H1 (cell line): ENCODE measurements around the gene ELOVL4. TPM values are rescaled to one million over a fixed set of nuclear protein-coding genes. Genes with fewer than 3 reads are reported as not detected.

Source experiments
- BACH1 ChIP-seq: IDR thresholded peaks from 2 replicates; pipeline ENCODE4 v1.6.1; 2012; ENCODE audit warnings: low read length, improper control_type of control experiment
- CHD7 ChIP-seq: fragments of 300-600 bp; sonication (generic); IDR thresholded peaks from 2 replicates; pipeline ENCODE4 v1.7.1; 2012; ENCODE audit warnings: low read length, moderate library complexity, mild to moderate bottlenecking, inconsistent platforms; ENCODE audit not compliant: insufficient replicate concordance
- CREB1 ChIP-seq: IDR thresholded peaks from 2 replicates; pipeline ENCODE4 v1.6.1; 2012; ENCODE audit warnings: inconsistent platforms
- CTCF ChIP-seq, 3 experiments: IDR thresholded peaks; 1 replicate in 2 of 3; 2 replicates in 1 of 3; pipeline versions ENCODE4 v1.5.1 to v1.6.1; 2011; ENCODE audit warnings: low read length in 3 of 3, mild to moderate bottlenecking in 3 of 3, inconsistent platforms in 2 of 3, low read depth in 1 of 3, moderate library complexity in 1 of 3; ENCODE audit not compliant: insufficient read depth in 1 of 3; ENCODE audit errors: control extremely low read depth in 1 of 3
- EP300 ChIP-seq, 2 experiments: IDR thresholded peaks; 1 replicate in 1 of 2; 2 replicates in 1 of 2; pipeline ENCODE4 v1.6.1; 2011 to 2012; ENCODE audit warnings: low read depth in 2 of 2, low read length in 2 of 2, mild to moderate bottlenecking in 2 of 2, borderline replicate concordance in 1 of 2, inconsistent platforms in 1 of 2, moderate library complexity in 1 of 2
- KDM5A ChIP-seq: fragments of 200-600 bp; IDR thresholded peaks from 2 replicates; pipeline ENCODE4 v1.7.1; 2012; ENCODE audit warnings: mild to moderate bottlenecking, low read length, inconsistent platforms, mixed read lengths
- RXRA ChIP-seq: IDR thresholded peaks from 2 replicates; pipeline ENCODE4 v1.6.1; 2011; ENCODE audit warnings: low read depth, mild to moderate bottlenecking, low read length, moderate library complexity; ENCODE audit not compliant: insufficient read depth
- SIX5 ChIP-seq: IDR thresholded peaks from 2 replicates; pipeline ENCODE4 v1.6.1; 2011; ENCODE audit warnings: mild to moderate bottlenecking, low read depth, low read length
- SRF ChIP-seq: IDR thresholded peaks from 2 replicates; pipeline ENCODE4 v1.6.1; 2011; ENCODE audit warnings: mild to moderate bottlenecking, low read depth, low read length, moderate library complexity
- YY1 ChIP-seq: IDR thresholded peaks from 2 replicates; pipeline ENCODE4 v1.6.1; 2011; ENCODE audit warnings: low read depth, mild to moderate bottlenecking, low read length
- polyA plus RNA-seq, 7 experiments: library from polyadenylated mRNA; depleted of rRNA in 3 of 7; stranded (reverse) in 5 of 7; unstranded in 2 of 7; fragments of >200 nt in 5 of 7; fragments of 200-250 nt in 2 of 7; gene quantifications; 1 replicate in 5 of 7; 2 replicates in 1 of 7; 4 replicates in 1 of 7; pipeline versions ENCODE4 v1.2.1 to v1.2.3, GENCODE V29; 2011 to 2013; ENCODE audit warnings: missing spikeins in 2 of 7, mixed read lengths in 2 of 7
- total RNA-seq: library from RNA; stranded (reverse); fragmentation: NEBNext Ultra II Directional; extraction: Animal tissue kit (Norgen Biotek cat#: 25700); gene quantifications from 2 replicates; pipeline ENCODE4 v1.2.1, GENCODE V29; 2021

Gene ELOVL4
- total and polyA plus RNA-seq, 2 of the 8 experiments (the other 6 are each of a cell fraction or from before 2014, with no cell fraction given), result 2.0 to 15.0 TPM

DNA sequence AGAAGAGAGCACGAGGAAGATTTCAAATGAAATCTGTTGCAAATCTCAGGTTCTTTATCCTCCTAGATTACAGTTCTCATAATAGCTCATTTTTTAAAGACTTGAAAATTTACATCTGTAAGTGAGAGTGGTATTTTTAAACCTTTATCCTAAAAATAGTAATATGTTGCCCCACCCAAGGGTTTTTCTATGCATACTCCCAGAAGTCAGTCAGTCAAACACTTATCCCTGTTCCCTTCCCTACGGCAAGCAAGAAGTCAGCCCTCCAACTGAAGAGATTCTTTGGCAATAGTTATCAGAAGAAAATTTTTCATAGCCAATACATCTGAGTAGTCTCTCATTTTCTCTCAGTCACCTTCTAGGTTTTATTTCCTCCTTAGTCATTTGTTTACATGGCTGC, 24.1 kb downstream of the ELOVL4 start (continued):
- TF ChIP-seq CHD7, result no peak
- no peak for TF ChIP-seq CREB1
- TF ChIP-seq RXRA, result no peak
- TF ChIP-seq SRF, result no peak
- TF ChIP-seq CTCF (IDR thresholded peaks at IDR 0.05; ENCODE audit: control extremely low read depth in 1 of 3, insufficient read depth in 1 of 3, low read depth in 1 of 3, low read length in 3 of 3), result no peak
- TF ChIP-seq SIX5, result no peak
- no peak for TF ChIP-seq BACH1
- TF ChIP-seq KDM5A, result no peak
- no peak for TF ChIP-seq YY1
- no peak for TF ChIP-seq EP300 (IDR thresholded peaks at IDR 0.05; ENCODE audit: borderline replicate concordance in 1 of 2, low read depth in 2 of 2, low read length in 2 of 2)
